Progenitor cell of endocrine pancreas (in vitro differentiated cells): ENCODE results near the gene BCL2. TPM values are rescaled to one million over a fixed set of nuclear protein-coding genes. Genes with fewer than 3 reads are reported as not detected.

Experiments used
- DNase-seq: peaks from one replicate; pipeline ENCODE4 v3.0.0; 2021; ENCODE audit warnings: low spot score; ENCODE audit not compliant: unreplicated experiment
- H3K27ac Mint-ChIP-seq: 2 replicates; pipeline ENCODE4 v1.8.0; 2021; ENCODE audit warnings: mild to moderate bottlenecking, moderate library complexity, mixed read lengths
- H3K27me3 Mint-ChIP-seq: 2 replicates; pipeline ENCODE4 v1.8.0; 2021; ENCODE audit warnings: mixed read lengths
- H3K36me3 Mint-ChIP-seq: 2 replicates; pipeline ENCODE4 v1.8.0; 2022; ENCODE audit warnings: mixed read lengths; ENCODE audit not compliant: insufficient read depth
- H3K4me1 Mint-ChIP-seq: 2 replicates; pipeline ENCODE4 v1.8.0; 2021; ENCODE audit warnings: low read depth, mixed read lengths
- H3K4me3 Mint-ChIP-seq: 2 replicates; pipeline ENCODE4 v1.8.0; 2021; ENCODE audit warnings: low read depth, mild to moderate bottlenecking, moderate library complexity, mixed read lengths
- H3K9me3 Mint-ChIP-seq: 2 replicates; pipeline ENCODE4 v1.8.0; 2021; ENCODE audit warnings: low read depth, mixed read lengths
- CTCF ChIP-seq: fragments of 200-600 bp; sonication (generic); IDR thresholded peaks from one replicate; pipeline ENCODE4 v1.5.0; 2021; ENCODE audit warnings: antibody characterized with exemption, mild to moderate bottlenecking; ENCODE audit not compliant: unreplicated experiment
- total RNA-seq: library from RNA; stranded (reverse); gene quantifications from 2 replicates; pipeline ENCODE4 v1.2.1, GENCODE V29; 2021

Gene BCL2
- total RNA-seq, 1 donor from 2014 or later = 3.8 TPM

GRCh38 chr18:63258749-63259566 is 60.6 kb downstream of the BCL2 start:
- peaks cover 25% of the 10 kb centered on the region for H3K4me1 Mint-ChIP-seq
- TF ChIP-seq CTCF = no peak
- H3K4me3 Mint-ChIP-seq = no peak overlapping the region
- H3K9me3 Mint-ChIP-seq = peaks cover 3% of the 10 kb centered on the region
- H3K27me3 Mint-ChIP-seq = peaks cover 4% of the 10 kb centered on the region
- no peak for DNase-seq
- H3K36me3 Mint-ChIP-seq = no peaks in the 10 kb centered on the region
- no peak overlapping the region for H3K27ac Mint-ChIP-seq

DNA sequence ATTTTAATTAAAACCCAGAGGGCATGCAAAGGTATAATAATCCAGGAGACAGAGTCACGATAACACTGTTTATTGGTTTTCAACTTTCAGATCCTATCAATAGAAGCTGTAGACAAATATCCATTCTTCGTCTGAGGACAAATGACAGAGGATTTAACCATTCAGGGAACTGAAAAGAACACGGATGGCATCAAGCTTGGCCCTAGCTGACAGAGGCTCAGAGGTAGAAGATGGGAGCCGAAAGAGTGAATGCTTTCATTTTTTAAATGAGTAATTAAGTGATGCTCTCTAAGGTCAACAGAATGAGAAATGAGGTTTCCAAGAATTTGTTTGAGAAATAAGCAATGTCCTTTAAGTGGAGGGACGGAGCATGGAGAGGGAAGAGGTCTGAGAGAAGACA is 62.1 kb downstream of the BCL2 start:
- Mint-ChIP-seq H3K4me3 (no peak overlapping the region), H3K27ac (no peak overlapping the region), H3K9me3 (peaks cover 6% of the 10 kb centered on the region), H3K36me3 (peaks cover 2% of the 10 kb centered on the region), H3K27me3 (peaks cover 4% of the 10 kb centered on the region), H3K4me1 (peaks cover 25% of the 10 kb centered on the region)
- DNase-seq = no peak
- no peak for TF ChIP-seq CTCF

GRCh38 chr18:63255435-63255834 is 64.1 kb downstream of the BCL2 start:
- no peak overlapping the region for H3K27ac Mint-ChIP-seq
- DNase-seq = no peak
- H3K4me3 Mint-ChIP-seq = no peak overlapping the region
- TF ChIP-seq CTCF = no peak
- H3K27me3 Mint-ChIP-seq = peaks cover 4% of the 10 kb centered on the region
- H3K36me3 Mint-ChIP-seq = peaks cover 4% of the 10 kb centered on the region
- H3K9me3 Mint-ChIP-seq = peaks cover 4% of the 10 kb centered on the region
- H3K4me1 Mint-ChIP-seq = peaks cover 17% of the 10 kb centered on the region

DNA sequence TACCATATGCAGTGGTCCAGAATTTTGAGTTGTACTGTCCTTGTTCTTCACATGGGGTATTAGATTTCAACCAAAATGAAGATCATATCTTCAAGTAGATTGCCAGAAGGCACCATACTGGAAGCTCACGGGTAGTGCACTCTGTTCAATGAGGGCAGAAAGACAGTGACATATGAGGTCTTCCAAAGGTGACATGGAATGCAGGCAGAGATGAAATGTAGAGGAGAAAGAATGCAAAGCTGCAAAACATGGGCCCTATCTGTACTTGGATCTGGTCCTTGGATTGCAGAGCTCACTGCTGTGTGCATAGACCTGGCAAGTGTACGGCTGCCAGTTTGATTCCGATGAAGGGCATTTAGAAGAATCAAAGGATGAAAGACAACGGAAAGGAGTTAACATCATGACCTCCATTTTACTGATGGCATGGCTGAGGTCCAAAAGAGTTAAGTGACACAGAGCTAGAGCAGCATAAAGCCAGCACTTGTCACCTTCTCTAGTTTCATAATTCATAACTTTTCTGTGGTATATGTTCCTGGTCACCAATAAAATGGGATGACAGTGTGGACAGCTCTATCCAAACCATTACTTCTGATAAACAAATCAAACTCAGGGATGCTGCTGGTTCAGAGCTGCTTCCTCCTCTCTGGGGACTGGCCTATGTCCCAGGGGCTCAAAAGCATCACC is 64.7 kb downstream of the BCL2 start:
- TF ChIP-seq CTCF = no peak
- H3K27ac Mint-ChIP-seq = no peak overlapping the region
- peaks cover 11% of the 10 kb centered on the region for H3K4me1 Mint-ChIP-seq
- peaks cover 4% of the 10 kb centered on the region for H3K9me3 Mint-ChIP-seq
- peaks cover 4% of the 10 kb centered on the region for H3K36me3 Mint-ChIP-seq
- DNase-seq = no peak
- H3K4me3 Mint-ChIP-seq = no peak overlapping the region
- H3K27me3 Mint-ChIP-seq = peaks cover 4% of the 10 kb centered on the region

GRCh38 chr18:63253428-63254372 is 65.9 kb downstream of the BCL2 start:
- Mint-ChIP-seq H3K4me3 (no peak overlapping the region), H3K9me3 (peaks cover 4% of the 10 kb centered on the region), H3K36me3 (peaks cover 4% of the 10 kb centered on the region), H3K27me3 (peaks cover 4% of the 10 kb centered on the region), H3K27ac (no peak overlapping the region), H3K4me1 (peaks cover 1% of the 10 kb centered on the region)
- DNase-seq = no peak
- TF ChIP-seq CTCF = no peak
